GM21381 (cell line): ENCODE results near the gene CDCP2.
"Not testable (repeated sequence)": the region's sequence is repeated elsewhere in the genome, so short reads cannot be mapped to it uniquely, and the experiment has no call there.

Experiments used
- ATAC-seq: cut with Tn5 transposase; IDR thresholded peaks from one replicate; pipeline ENCODE4 v1.9.1; 2021; ENCODE audit warnings: mild to moderate bottlenecking, moderate library complexity; ENCODE audit not compliant: unreplicated experiment

CDCP2 gene

GRCh38 chr1:54094730-54095105 is 58.1 kb downstream of the CDCP2 start:
- not testable (repeated sequence) for ATAC-seq

DNA sequence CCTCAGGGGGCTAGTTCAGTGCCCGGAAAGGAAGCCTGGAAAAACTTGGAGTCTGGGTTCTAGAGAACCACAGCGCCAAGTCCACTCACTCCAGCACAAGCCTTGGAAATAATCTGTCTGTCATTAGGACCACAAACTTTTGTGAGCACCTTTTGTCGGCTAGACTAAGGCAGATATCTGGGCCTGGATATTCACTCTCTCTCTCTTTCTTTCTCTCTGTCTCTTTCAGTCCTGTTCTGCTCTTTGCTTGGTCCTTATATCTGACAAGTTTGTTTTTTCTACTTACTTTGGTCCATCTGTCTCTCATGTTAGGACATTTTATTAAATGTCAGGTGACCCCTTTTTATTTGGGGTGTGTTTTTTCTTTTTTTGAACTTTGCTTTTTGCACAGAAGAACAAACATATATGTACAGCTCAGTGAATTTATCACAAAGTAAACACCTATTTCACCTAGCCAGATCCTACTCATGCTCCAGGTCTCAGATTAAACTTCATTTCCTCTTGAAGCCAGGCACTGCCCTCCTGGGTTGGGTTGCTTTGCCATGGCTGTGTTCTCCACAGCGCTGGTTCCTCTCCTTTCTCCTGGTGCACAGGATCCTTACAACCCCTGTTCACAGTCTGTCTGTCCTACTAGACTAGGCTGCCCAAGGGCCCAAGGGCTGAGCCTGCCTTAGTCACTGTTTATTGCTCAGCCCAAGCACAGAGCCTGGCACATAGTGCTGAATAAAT is 58.6 kb downstream of the CDCP2 start:
- no peak for ATAC-seq

DNA sequence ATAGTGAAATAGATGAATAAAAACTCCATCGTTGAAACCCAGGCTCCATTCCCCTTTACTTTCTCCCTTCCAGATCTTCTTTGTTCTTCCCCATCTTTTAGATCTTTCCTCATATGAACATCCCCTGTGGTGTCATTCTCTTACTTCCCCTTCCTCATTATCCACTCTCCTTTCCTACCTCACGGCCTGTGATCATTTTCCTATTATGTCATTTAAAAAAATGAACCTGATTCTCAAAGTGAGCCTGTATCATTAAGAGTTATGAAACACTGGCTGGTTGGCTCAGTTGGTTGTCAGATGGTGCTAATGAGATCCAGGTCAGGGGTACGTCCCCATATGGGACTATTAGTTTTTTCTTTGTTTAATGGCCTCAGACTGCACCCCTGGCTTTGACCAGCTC is 61.1 kb downstream of the CDCP2 start:
- ATAC-seq = no peak

DNA sequence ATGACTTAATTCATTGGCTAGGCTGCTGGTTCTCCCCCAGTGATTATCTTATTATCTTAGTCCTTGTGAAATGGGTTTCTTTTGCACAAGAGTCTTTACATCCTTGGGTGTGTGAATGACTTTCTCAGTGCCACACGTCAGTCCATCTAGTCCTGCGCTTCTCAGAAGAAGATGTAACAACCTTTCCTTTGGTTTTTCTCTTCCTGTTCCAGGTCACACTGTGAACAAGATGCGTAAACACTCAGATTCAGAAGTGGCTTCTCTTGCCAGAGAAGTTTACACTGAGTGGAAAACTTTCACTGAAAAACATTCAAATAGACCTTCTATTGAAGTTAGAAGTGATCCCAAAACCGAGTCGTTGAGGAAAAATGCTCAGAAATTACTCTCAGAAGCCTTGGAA is 64.4 kb downstream of the CDCP2 start:
- no peak for ATAC-seq

GRCh38 chr1:54086754-54087153 is 66.0 kb downstream of the CDCP2 start:
- no peak for ATAC-seq

DNA sequence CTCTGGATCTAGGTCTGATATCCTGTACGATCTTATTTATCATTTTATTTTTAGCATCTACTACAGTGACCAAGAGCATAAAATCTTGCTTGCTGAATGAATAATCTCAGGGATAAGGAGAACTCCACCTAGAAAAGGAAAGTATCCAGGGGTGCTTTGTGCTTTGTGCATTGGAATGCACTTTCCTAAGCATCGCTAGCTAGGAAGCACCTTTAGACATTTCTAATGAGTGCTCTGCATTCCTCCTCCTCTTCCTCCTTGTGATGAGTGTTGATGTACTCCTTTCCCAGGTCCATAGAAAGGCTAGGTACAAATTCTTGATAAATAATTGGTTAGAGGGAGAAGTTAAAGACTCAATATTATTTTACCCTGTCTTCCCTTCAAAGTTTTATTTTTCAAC is 68.0 kb downstream of the CDCP2 start:
- ATAC-seq = no peak
